ENCODE results near the gene RGS1.

RGS1 gene

DNA sequence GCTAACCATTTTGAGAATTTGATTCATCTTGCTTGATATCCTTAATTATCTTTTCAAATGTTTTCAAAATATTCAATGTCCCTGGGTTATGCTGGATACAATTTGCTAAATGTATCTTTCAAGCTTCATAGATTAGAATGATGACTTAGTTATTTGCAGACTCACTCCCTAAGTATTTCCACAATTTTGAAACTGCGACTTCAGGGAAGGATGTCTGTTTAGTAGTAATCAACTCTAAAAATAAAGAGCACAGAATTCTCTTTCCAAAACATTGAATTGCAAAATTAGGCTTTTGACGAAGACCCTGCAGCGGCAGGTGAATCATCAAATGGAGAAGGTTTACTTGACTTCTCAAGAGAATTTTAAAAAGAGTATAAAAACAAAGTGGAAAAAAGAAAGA lies 14.2 kb downstream of the RGS1 start:
- no CpG with 5 or more reads among the region's 3 CpGs for WGBS, 2 donors (ENCODE audit: extremely low coverage in 2 of 2, insufficient read length in 2 of 2, insufficient replicate concordance in 1 of 2)
- Histone ChIP-seq H3K27ac (replicated peaks; ENCODE audit: low read length) (no peak overlapping the region), H2BK12ac (ENCODE audit: low read length) (no peak overlapping the region), H3K4me2 (ENCODE audit: insufficient read depth, low read length, poor library complexity, severe bottlenecking) (no peak overlapping the region), H3K36me3 (replicated peaks in 1 of 2; ENCODE audit: control insufficient read depth in 2 of 2, insufficient read depth in 2 of 2, low read length in 2 of 2) (no peaks in the 10 kb centered on the region), H3K9me3 (replicated peaks in 1 of 2; ENCODE audit: control insufficient read depth in 2 of 2, insufficient read depth in 1 of 2, low read depth in 1 of 2, low read length in 2 of 2) (no peaks in the 10 kb centered on the region), H3K4me1 (ENCODE audit: control insufficient read depth in 2 of 2, insufficient read depth in 1 of 2, low read depth in 1 of 2, low read length in 2 of 2) (peaks cover 0 to 2% of the 10 kb centered on the region in 2 donors), H2AK5ac (ENCODE audit: low read depth, low read length) (no peak overlapping the region), H2BK120ac (ENCODE audit: low read depth, low read length) (no peak overlapping the region), H4K8ac (ENCODE audit: low read depth, low read length) (no peak overlapping the region), H3K9ac (ENCODE audit: low read depth, low read length, poor library complexity) (no peak overlapping the region), H3K23ac (ENCODE audit: low read depth, low read length, poor library complexity) (no peak overlapping the region), H2BK15ac (ENCODE audit: low read length) (no peak overlapping the region), H3K18ac (ENCODE audit: low read length) (no peak overlapping the region), H2AFZ (ENCODE audit: low read length) (no peak overlapping the region), H3K4ac (ENCODE audit: low read length) (no peak overlapping the region), H3K4me3 (ENCODE audit: low read length in 2 of 2) (no peak overlapping the region), H3K79me1 (ENCODE audit: low read depth, low read length) (no peaks in the 10 kb centered on the region), H3K14ac (ENCODE audit: low read length) (no peak overlapping the region), H2BK5ac (ENCODE audit: low read length) (no peak overlapping the region), H4K91ac (ENCODE audit: low read depth, low read length, poor library complexity) (no peak overlapping the region), H3K27me3 (ENCODE audit: control insufficient read depth in 3 of 3, insufficient read depth in 3 of 3, low read depth in 1 of 3, low read length in 3 of 3) (no peaks in the 10 kb centered on the region)
- no peak for DNase-seq (ENCODE audit: low spot score)

DNA sequence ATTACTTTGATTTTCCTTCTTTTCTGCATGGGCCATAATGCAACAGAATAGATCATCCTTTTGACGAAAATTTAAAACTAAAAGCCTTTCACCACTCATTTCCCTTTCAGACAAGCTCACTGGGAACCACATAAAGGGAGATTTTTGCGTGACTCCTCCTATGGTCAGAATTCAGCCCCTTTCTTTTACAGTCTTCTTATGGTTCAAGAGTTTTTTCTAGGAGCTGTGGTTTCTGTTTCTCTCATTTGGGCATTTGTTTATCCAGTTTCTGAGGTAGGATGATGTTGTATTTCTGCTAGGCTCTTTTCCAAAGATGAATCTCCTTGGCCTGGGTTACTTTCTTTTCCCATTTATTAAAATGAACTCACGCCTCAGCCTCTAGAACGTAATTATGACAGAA lies 16.9 kb downstream of the RGS1 start:
- Histone ChIP-seq H2BK5ac (ENCODE audit: low read length) (no peak overlapping the region), H2AK5ac (ENCODE audit: low read depth, low read length) (no peak overlapping the region), H3K9me3 (replicated peaks in 1 of 2; ENCODE audit: control insufficient read depth in 2 of 2, insufficient read depth in 1 of 2, low read depth in 1 of 2, low read length in 2 of 2) (no peaks in the 10 kb centered on the region), H3K27me3 (ENCODE audit: control insufficient read depth in 3 of 3, insufficient read depth in 3 of 3, low read depth in 1 of 3, low read length in 3 of 3) (no peaks in the 10 kb centered on the region), H3K27ac (replicated peaks; ENCODE audit: low read length) (no peak overlapping the region), H3K4me2 (ENCODE audit: insufficient read depth, low read length, poor library complexity, severe bottlenecking) (no peak overlapping the region), H3K14ac (ENCODE audit: low read length) (no peak overlapping the region), H3K4me3 (ENCODE audit: low read length in 2 of 2) (no peak overlapping the region), H4K91ac (ENCODE audit: low read depth, low read length, poor library complexity) (no peak overlapping the region), H2AFZ (ENCODE audit: low read length) (peak overlapping the region; percentile 15), H3K18ac (ENCODE audit: low read length) (no peak overlapping the region), H3K9ac (ENCODE audit: low read depth, low read length, poor library complexity) (no peak overlapping the region), H4K8ac (ENCODE audit: low read depth, low read length) (no peak overlapping the region), H3K4me1 (ENCODE audit: control insufficient read depth in 2 of 2, insufficient read depth in 1 of 2, low read depth in 1 of 2, low read length in 2 of 2) (no peaks in the 10 kb centered on the region), H2BK12ac (ENCODE audit: low read length) (no peak overlapping the region), H3K36me3 (replicated peaks in 1 of 2; ENCODE audit: control insufficient read depth in 2 of 2, insufficient read depth in 2 of 2, low read length in 2 of 2) (no peaks in the 10 kb centered on the region), H3K4ac (ENCODE audit: low read length) (no peak overlapping the region), H3K79me1 (ENCODE audit: low read depth, low read length) (no peaks in the 10 kb centered on the region), H2BK120ac (ENCODE audit: low read depth, low read length) (no peak overlapping the region), H3K23ac (ENCODE audit: low read depth, low read length, poor library complexity) (no peak overlapping the region), H2BK15ac (ENCODE audit: low read length) (no peak overlapping the region)
- DNase-seq (ENCODE audit: low spot score), result no peak
- WGBS, 2 donors (ENCODE audit: extremely low coverage in 2 of 2, insufficient read length in 2 of 2, insufficient replicate concordance in 1 of 2), result no CpG with 5 or more reads among the region's 4 CpGs

DNA sequence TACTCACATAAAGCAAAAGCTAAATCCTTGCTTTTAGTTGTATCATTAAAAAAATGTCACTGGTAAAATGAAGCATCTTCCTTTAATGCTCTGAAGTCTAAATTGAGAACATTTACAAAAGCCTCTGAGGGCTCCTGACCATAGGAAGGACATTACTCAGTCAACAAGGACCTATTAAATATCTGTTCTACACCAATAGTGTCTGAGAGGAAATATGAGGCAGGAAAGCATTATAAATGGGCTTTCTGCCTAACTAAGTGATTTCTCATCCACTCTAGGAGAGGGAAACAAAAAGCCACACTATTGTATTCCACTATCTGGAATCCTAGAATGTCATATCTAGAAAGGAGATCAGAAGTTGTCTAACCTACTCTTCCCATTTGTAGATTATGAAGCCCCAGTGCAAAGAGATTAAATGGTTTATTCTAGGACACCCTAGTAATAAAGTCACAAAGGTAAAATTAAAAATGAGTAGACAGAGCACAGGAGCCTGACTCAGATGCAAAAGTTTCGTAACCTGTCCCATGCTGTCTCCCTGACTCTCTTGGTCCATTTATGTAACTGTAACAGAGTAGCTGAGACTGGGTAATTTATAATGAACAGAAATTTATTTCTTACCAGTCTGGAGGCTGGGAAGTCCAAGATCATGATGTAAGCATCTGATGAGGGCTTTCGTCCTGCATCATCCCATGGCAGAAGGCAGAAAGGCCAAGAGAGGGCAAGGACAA lies 17.6 kb downstream of the RGS1 start:
- H4K91ac ChIP-seq (ENCODE audit: low read depth, low read length, poor library complexity), result no peak overlapping the region
- H2AK5ac ChIP-seq (ENCODE audit: low read depth, low read length), result no peak overlapping the region
- no peaks in the 10 kb centered on the region for H3K27me3 ChIP-seq (ENCODE audit: control insufficient read depth in 3 of 3, insufficient read depth in 3 of 3, low read depth in 1 of 3, low read length in 3 of 3)
- H4K8ac ChIP-seq (ENCODE audit: low read depth, low read length), result no peak overlapping the region
- H3K9me3 ChIP-seq (replicated peaks in 1 of 2; ENCODE audit: control insufficient read depth in 2 of 2, insufficient read depth in 1 of 2, low read depth in 1 of 2, low read length in 2 of 2), result no peaks in the 10 kb centered on the region
- no peak overlapping the region for H3K18ac ChIP-seq (ENCODE audit: low read length)
- no peak overlapping the region for H2BK15ac ChIP-seq (ENCODE audit: low read length)
- H3K79me1 ChIP-seq (ENCODE audit: low read depth, low read length), result no peaks in the 10 kb centered on the region
- WGBS, 2 donors (ENCODE audit: extremely low coverage in 2 of 2, insufficient read length in 2 of 2, insufficient replicate concordance in 1 of 2), result no CpG with 5 or more reads among the region's 2 CpGs
- no peak overlapping the region for H2BK120ac ChIP-seq (ENCODE audit: low read depth, low read length)
- H3K4me1 ChIP-seq (ENCODE audit: control insufficient read depth in 2 of 2, insufficient read depth in 1 of 2, low read depth in 1 of 2, low read length in 2 of 2), result no peaks in the 10 kb centered on the region
- no peak overlapping the region for H3K27ac ChIP-seq (replicated peaks; ENCODE audit: low read length)
- no peak overlapping the region for H3K4me2 ChIP-seq (ENCODE audit: insufficient read depth, low read length, poor library complexity, severe bottlenecking)
- H2BK12ac ChIP-seq (ENCODE audit: low read length), result no peak overlapping the region
- DNase-seq (ENCODE audit: low spot score), result no peak
- no peak overlapping the region for H2BK5ac ChIP-seq (ENCODE audit: low read length)
- H3K9ac ChIP-seq (ENCODE audit: low read depth, low read length, poor library complexity), result no peak overlapping the region
- no peak overlapping the region for H2AFZ ChIP-seq (ENCODE audit: low read length)
- H3K36me3 ChIP-seq (replicated peaks in 1 of 2; ENCODE audit: control insufficient read depth in 2 of 2, insufficient read depth in 2 of 2, low read length in 2 of 2), result no peaks in the 10 kb centered on the region
- H3K23ac ChIP-seq (ENCODE audit: low read depth, low read length, poor library complexity), result no peak overlapping the region
- H3K14ac ChIP-seq (ENCODE audit: low read length), result no peak overlapping the region
- no peak overlapping the region for H3K4me3 ChIP-seq (ENCODE audit: low read length in 2 of 2)
- H3K4ac ChIP-seq (ENCODE audit: low read length), result no peak overlapping the region

DNA sequence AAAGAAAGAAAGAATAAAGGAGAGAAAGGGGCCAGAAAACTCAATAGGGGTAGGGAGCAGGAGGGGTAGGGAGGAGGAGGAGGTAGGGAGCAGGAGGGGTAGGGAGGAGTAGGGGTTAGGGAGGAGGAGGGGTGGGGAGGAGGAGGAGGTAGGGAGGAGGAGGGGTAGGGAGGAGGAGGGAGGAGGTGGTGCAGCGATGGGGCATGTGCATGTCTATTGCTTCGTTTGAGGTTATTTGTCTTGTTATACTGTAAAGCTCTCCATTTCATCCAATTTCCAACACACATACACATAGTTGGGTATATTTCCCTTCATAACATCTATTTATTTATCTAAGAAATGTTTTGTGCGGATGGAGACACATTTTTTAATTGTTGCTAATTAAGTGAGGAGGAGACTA lies 19.7 kb downstream of the RGS1 start:
- H2BK120ac ChIP-seq (ENCODE audit: low read depth, low read length), result no peak overlapping the region
- no peak overlapping the region for H2AFZ ChIP-seq (ENCODE audit: low read length)
- no peak overlapping the region for H2AK5ac ChIP-seq (ENCODE audit: low read depth, low read length)
- H2BK15ac ChIP-seq (ENCODE audit: low read length), result no peak overlapping the region
- H3K36me3 ChIP-seq (replicated peaks in 1 of 2; ENCODE audit: control insufficient read depth in 2 of 2, insufficient read depth in 2 of 2, low read length in 2 of 2), result no peaks in the 10 kb centered on the region
- no peaks in the 10 kb centered on the region for H3K9me3 ChIP-seq (replicated peaks in 1 of 2; ENCODE audit: control insufficient read depth in 2 of 2, insufficient read depth in 1 of 2, low read depth in 1 of 2, low read length in 2 of 2)
- H3K4me1 ChIP-seq (ENCODE audit: control insufficient read depth in 2 of 2, insufficient read depth in 1 of 2, low read depth in 1 of 2, low read length in 2 of 2), result no peaks in the 10 kb centered on the region
- H3K27ac ChIP-seq (replicated peaks; ENCODE audit: low read length), result no peak overlapping the region
- no peak overlapping the region for H3K14ac ChIP-seq (ENCODE audit: low read length)
- no CpG with 5 or more reads among the region's 3 CpGs for WGBS, 2 donors (ENCODE audit: extremely low coverage in 2 of 2, insufficient read length in 2 of 2, insufficient replicate concordance in 1 of 2)
- H2BK12ac ChIP-seq (ENCODE audit: low read length), result no peak overlapping the region
- no peaks in the 10 kb centered on the region for H3K27me3 ChIP-seq (ENCODE audit: control insufficient read depth in 3 of 3, insufficient read depth in 3 of 3, low read depth in 1 of 3, low read length in 3 of 3)
- no peak overlapping the region for H3K4me2 ChIP-seq (ENCODE audit: insufficient read depth, low read length, poor library complexity, severe bottlenecking)
- no peaks in the 10 kb centered on the region for H3K79me1 ChIP-seq (ENCODE audit: low read depth, low read length)
- no peak overlapping the region for H4K8ac ChIP-seq (ENCODE audit: low read depth, low read length)
- H3K9ac ChIP-seq (ENCODE audit: low read depth, low read length, poor library complexity), result no peak overlapping the region
- no peak overlapping the region for H3K23ac ChIP-seq (ENCODE audit: low read depth, low read length, poor library complexity)
- no peak overlapping the region for H4K91ac ChIP-seq (ENCODE audit: low read depth, low read length, poor library complexity)
- no peak overlapping the region for H3K4ac ChIP-seq (ENCODE audit: low read length)
- no peak overlapping the region for H3K4me3 ChIP-seq (ENCODE audit: low read length in 2 of 2)
- no peak overlapping the region for H2BK5ac ChIP-seq (ENCODE audit: low read length)
- H3K18ac ChIP-seq (ENCODE audit: low read length), result no peak overlapping the region
- no peak for DNase-seq (ENCODE audit: low spot score)
